ENCODE data around the gene ANKRD44.

The ANKRD44 gene

GRCh38 chr2:197140045-197140444, 170.5 kb downstream of the ANKRD44 start:
- H3K27ac ChIP-seq (ENCODE audit: poor library complexity, severe bottlenecking) = no peak overlapping the region
- H3K4me3 ChIP-seq (ENCODE audit: severe bottlenecking) = no peak overlapping the region
- H3K4me1 ChIP-seq (ENCODE audit: insufficient read depth, poor library complexity, severe bottlenecking) = peaks cover 6% of the 10 kb centered on the region
- no peaks in the 10 kb centered on the region for H3K27me3 ChIP-seq (ENCODE audit: insufficient read depth, poor library complexity, severe bottlenecking)
- DNase-seq (ENCODE audit: low spot score) (no peak), ATAC-seq (ENCODE audit: low read depth) (no peak)
- TF ChIP-seq CTCF (IDR thresholded peaks at IDR 0.05; ENCODE audit: poor library complexity, severe bottlenecking) = no peak
- no peaks in the 10 kb centered on the region for H3K36me3 ChIP-seq (ENCODE audit: low read depth)
- H3K9me3 ChIP-seq (ENCODE audit: severe bottlenecking) = no peaks in the 10 kb centered on the region

- no peaks in the 10 kb centered on the region for H3K36me3 ChIP-seq (ENCODE audit: low read depth)
- ATAC-seq (ENCODE audit: low read depth) (no peak), DNase-seq (ENCODE audit: low spot score) (no peak)
- H3K4me1 ChIP-seq (ENCODE audit: insufficient read depth, poor library complexity, severe bottlenecking) = peaks cover 6% of the 10 kb centered on the region
- no peaks in the 10 kb centered on the region for H3K9me3 ChIP-seq (ENCODE audit: severe bottlenecking)
- no peak overlapping the region for H3K4me3 ChIP-seq (ENCODE audit: severe bottlenecking)
- no peak for TF ChIP-seq CTCF (IDR thresholded peaks at IDR 0.05; ENCODE audit: poor library complexity, severe bottlenecking)
- H3K27ac ChIP-seq (ENCODE audit: poor library complexity, severe bottlenecking) = no peak overlapping the region
- H3K27me3 ChIP-seq (ENCODE audit: insufficient read depth, poor library complexity, severe bottlenecking) = no peaks in the 10 kb centered on the region
Measured at GRCh38 chr2:197138506-197138905, 172.1 kb downstream of the ANKRD44 start.

GRCh38 chr2:197137826-197138477, 172.6 kb downstream of the ANKRD44 start:
- Histone ChIP-seq H3K4me3 (ENCODE audit: severe bottlenecking) (no peak overlapping the region), H3K27me3 (ENCODE audit: insufficient read depth, poor library complexity, severe bottlenecking) (no peaks in the 10 kb centered on the region), H3K27ac (ENCODE audit: poor library complexity, severe bottlenecking) (no peak overlapping the region), H3K36me3 (ENCODE audit: low read depth) (no peaks in the 10 kb centered on the region), H3K9me3 (ENCODE audit: severe bottlenecking) (no peaks in the 10 kb centered on the region), H3K4me1 (ENCODE audit: insufficient read depth, poor library complexity, severe bottlenecking) (peaks cover 6% of the 10 kb centered on the region)
- no peak for TF ChIP-seq CTCF (IDR thresholded peaks at IDR 0.05; ENCODE audit: poor library complexity, severe bottlenecking)
- ATAC-seq (ENCODE audit: low read depth) (0 out of 3 replicates have a peak, but pooled peaks have one; percentile 25), DNase-seq (ENCODE audit: low spot score) (no peak)

- H3K36me3 ChIP-seq (ENCODE audit: low read depth) = no peaks in the 10 kb centered on the region
- TF ChIP-seq CTCF (IDR thresholded peaks at IDR 0.05; ENCODE audit: poor library complexity, severe bottlenecking) = no peak
- no peak overlapping the region for H3K27ac ChIP-seq (ENCODE audit: poor library complexity, severe bottlenecking)
- no peaks in the 10 kb centered on the region for H3K27me3 ChIP-seq (ENCODE audit: insufficient read depth, poor library complexity, severe bottlenecking)
- H3K9me3 ChIP-seq (ENCODE audit: severe bottlenecking) = no peaks in the 10 kb centered on the region
- DNase-seq (ENCODE audit: low spot score) (no peak), ATAC-seq (ENCODE audit: low read depth) (peak; percentile 61; the same call in 2 of the 3 replicates)
- H3K4me3 ChIP-seq (ENCODE audit: severe bottlenecking) = no peak overlapping the region
- H3K4me1 ChIP-seq (ENCODE audit: insufficient read depth, poor library complexity, severe bottlenecking) = peaks cover 6% of the 10 kb centered on the region
Measured at GRCh38 chr2:197137231-197137630, 173.3 kb downstream of the ANKRD44 start.

GRCh38 chr2:197136452-197136851, 174.1 kb downstream of the ANKRD44 start:
- no peaks in the 10 kb centered on the region for H3K9me3 ChIP-seq (ENCODE audit: severe bottlenecking)
- DNase-seq (ENCODE audit: low spot score) = no peak
- no peak overlapping the region for H3K27ac ChIP-seq (ENCODE audit: poor library complexity, severe bottlenecking)
- TF ChIP-seq CTCF (IDR thresholded peaks at IDR 0.05; ENCODE audit: poor library complexity, severe bottlenecking) = no peak
- no peak overlapping the region for H3K4me3 ChIP-seq (ENCODE audit: severe bottlenecking)
- H3K4me1 ChIP-seq (ENCODE audit: insufficient read depth, poor library complexity, severe bottlenecking) = peaks cover 6% of the 10 kb centered on the region
- no peaks in the 10 kb centered on the region for H3K27me3 ChIP-seq (ENCODE audit: insufficient read depth, poor library complexity, severe bottlenecking)
- H3K36me3 ChIP-seq (ENCODE audit: low read depth) = no peaks in the 10 kb centered on the region
- ATAC-seq (ENCODE audit: low read depth) = no peak
